ENCODE data around the gene FIBCD1. TPM values are rescaled to one million over a fixed set of nuclear protein-coding genes. Genes with fewer than 3 reads are reported as not detected.

Gene FIBCD1
- total RNA-seq, 2 experiments from 2014 or later, result not detected

DNA sequence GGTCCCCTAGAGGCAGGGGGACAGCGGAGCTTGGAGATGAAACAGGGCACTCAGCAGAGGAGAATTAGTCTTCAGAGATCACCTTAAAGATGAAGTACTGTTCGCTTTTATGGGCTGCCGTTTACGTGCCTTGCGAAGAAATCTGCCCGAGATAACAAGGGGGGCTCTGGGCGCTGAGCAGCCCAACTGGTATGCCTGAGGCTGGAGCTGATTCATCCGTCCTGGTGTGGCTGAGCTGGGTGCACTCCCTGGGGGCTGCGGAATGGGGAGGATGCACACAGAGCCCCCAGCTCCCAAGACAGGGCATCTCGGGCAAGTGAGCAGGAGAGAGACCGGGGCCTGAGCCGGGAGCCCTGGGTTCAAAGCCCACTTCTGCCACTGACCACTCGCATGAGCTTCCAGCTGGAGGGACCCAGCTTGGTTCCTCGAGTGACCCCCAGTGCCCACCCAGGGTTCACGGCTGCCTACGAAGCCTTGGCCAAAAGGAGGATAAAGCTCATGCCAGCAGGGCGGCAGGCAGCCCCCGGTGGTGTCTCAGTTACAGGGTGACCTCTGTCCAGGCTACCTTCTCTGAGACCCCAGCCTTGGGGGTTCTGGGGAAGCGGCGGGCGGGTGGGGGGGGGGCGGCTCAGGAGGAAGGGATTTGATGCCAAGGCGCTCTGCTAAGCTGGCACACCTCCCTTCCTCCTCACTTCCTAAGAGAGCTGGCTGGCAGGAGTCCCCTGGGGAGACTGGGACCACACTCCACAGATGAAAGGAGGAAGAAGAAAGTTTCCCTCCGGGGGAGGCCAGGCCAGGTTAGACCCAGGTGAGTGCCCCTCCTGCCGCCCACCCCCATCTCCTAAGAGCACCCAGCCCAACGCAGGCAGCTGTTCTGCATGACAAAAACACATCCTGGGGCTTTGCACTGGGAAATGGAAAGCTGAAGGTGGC is 5.7 kb downstream of the FIBCD1 start:
- H4K20me1 ChIP-seq (ENCODE audit: insufficient read depth, low read length), result no peaks in the 10 kb centered on the region
- no peak overlapping the region for H3K27ac ChIP-seq (ENCODE audit: low read depth, low read length, poor library complexity, severe bottlenecking)
- H3K36me3 ChIP-seq (ENCODE audit: insufficient read depth, low read length), result no peaks in the 10 kb centered on the region
- H2AFZ ChIP-seq (ENCODE audit: low read length), result no peak overlapping the region
- no peak for DNase-seq (ENCODE audit: low spot score)
- no peaks in the 10 kb centered on the region for H3K9me3 ChIP-seq (ENCODE audit: low read length)
- H3K9me2 ChIP-seq (ENCODE audit: insufficient read depth, low read length), result no peaks in the 10 kb centered on the region
- ChIA-PET CTCF (ENCODE audit: unreplicated experiment) (no interaction called here), POLR2A (no interaction called here)
- BruUV-seq (replicated peaks), result no TSS peak
- no peak overlapping the region for H3K4me2 ChIP-seq (ENCODE audit: low read length)
- H3K4me3 ChIP-seq (ENCODE audit: low read depth, low read length, poor library complexity, severe bottlenecking), result no peak overlapping the region
- peaks cover 4% of the 10 kb centered on the region for H3K4me1 ChIP-seq (ENCODE audit: insufficient read depth, low read length, poor library complexity, severe bottlenecking)
- TF ChIP-seq CTCF (conservative IDR thresholded peaks at IDR 0.05; ENCODE audit: low read length) (no peak), EZH2phosphoT487 (IDR thresholded peaks at IDR 0.05; ENCODE audit: borderline replicate concordance, low read depth, low read length) (no peak)
- intact Hi-C loops (cut with micrococcal nuclease; ENCODE audit: unreplicated experiment), result no loop called here
- H3K79me2 ChIP-seq (ENCODE audit: insufficient read depth, low read depth, low read length), result no peaks in the 10 kb centered on the region

- no peak overlapping the region for H3K4me2 ChIP-seq (ENCODE audit: low read length)
- peaks cover 4% of the 10 kb centered on the region for H3K4me1 ChIP-seq (ENCODE audit: insufficient read depth, low read length, poor library complexity, severe bottlenecking)
- intact Hi-C loops (cut with micrococcal nuclease; ENCODE audit: unreplicated experiment), result no loop called here
- no peak overlapping the region for H3K4me3 ChIP-seq (ENCODE audit: low read depth, low read length, poor library complexity, severe bottlenecking)
- no peaks in the 10 kb centered on the region for H3K9me3 ChIP-seq (ENCODE audit: low read length)
- ChIA-PET CTCF (ENCODE audit: unreplicated experiment) (no interaction called here), POLR2A (no interaction called here)
- H4K20me1 ChIP-seq (ENCODE audit: insufficient read depth, low read length), result no peaks in the 10 kb centered on the region
- BruUV-seq (replicated peaks), result no TSS peak
- DNase-seq (ENCODE audit: low spot score), result no peak
- H3K9me2 ChIP-seq (ENCODE audit: insufficient read depth, low read length), result no peaks in the 10 kb centered on the region
- no peak overlapping the region for H2AFZ ChIP-seq (ENCODE audit: low read length)
- no peaks in the 10 kb centered on the region for H3K36me3 ChIP-seq (ENCODE audit: insufficient read depth, low read length)
- H3K79me2 ChIP-seq (ENCODE audit: insufficient read depth, low read depth, low read length), result no peaks in the 10 kb centered on the region
- no peak for TF ChIP-seq EZH2phosphoT487 (IDR thresholded peaks at IDR 0.05; ENCODE audit: borderline replicate concordance, low read depth, low read length)
- TF ChIP-seq CTCF (conservative IDR thresholded peaks at IDR 0.05; ENCODE audit: low read length), result no peak
- H3K27ac ChIP-seq (ENCODE audit: low read depth, low read length, poor library complexity, severe bottlenecking), result no peak overlapping the region
These were observed 6.6 kb downstream of the FIBCD1 start for GRCh38 chr9:130932255-130933079.

Data from OCI-LY7 (cell line).